GM18951 (cell line): ENCODE measurements around the gene SAT1.

Experiments
- POLR2A ChIP-seq: IDR thresholded peaks from 4 replicates; pipeline ENCODE4 v1.6.1; 2011; ENCODE audit warnings: mild to moderate bottlenecking; ENCODE audit not compliant: insufficient read length, insufficient read depth; ENCODE audit errors: extremely low read depth
- in situ Hi-C: fragments of 300-500 bp; cut with MboI; formaldehyde crosslinking; loops from one replicate; pipeline ENCODE4 v1.12.0; 2022; ENCODE audit warnings: low sequenced_read_pairs, mixed read lengths, inconsistent platforms; ENCODE audit not compliant: unreplicated experiment

Gene SAT1

DNA sequence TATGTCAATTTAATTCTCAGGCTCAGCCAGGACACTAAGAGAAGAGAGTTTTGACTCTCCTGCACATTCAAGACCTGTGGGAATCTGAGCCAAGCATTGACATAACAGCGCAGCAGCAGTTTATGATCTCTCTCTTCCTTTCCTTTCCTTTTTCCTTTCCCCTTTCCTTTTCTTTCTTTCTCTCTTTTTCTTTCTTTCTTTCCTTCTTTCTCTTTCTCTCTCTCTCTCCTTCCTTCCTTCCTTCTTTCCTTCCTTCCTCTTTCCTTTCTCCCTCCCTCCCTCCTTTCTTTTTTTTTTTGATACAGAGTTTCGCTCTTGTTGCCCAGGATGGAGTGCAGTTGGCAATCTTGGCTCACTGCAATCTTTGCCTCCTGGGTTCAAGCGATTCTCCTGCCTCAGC lies 21.6 kb downstream of the SAT1 start:
- in situ Hi-C loops: no loop called here

DNA sequence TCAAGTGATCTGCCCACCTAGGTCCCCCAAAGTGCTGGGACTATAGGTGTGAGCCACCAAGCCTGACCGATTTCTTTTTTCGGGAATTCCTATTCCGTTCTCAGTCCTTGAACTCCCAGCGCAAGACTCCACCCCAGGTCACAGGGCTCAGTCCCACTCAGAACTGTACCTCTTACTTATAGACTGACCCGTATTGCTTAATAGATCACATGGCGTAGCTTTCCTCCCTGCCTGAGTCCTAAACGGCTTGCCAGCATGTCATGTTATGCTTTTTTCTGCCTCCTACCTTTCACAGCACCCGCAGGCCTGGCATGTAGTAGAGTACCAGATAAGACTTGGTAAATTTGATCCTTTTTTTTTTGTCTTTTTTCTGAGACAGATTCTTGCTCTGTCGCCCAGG lies 22.4 kb downstream of the SAT1 start:
- in situ Hi-C loops: no loop called here
- no peak for TF ChIP-seq POLR2A

More for the DNA sequence above, 21.6 kb downstream of the SAT1 start:
- no peak for TF ChIP-seq POLR2A

DNA sequence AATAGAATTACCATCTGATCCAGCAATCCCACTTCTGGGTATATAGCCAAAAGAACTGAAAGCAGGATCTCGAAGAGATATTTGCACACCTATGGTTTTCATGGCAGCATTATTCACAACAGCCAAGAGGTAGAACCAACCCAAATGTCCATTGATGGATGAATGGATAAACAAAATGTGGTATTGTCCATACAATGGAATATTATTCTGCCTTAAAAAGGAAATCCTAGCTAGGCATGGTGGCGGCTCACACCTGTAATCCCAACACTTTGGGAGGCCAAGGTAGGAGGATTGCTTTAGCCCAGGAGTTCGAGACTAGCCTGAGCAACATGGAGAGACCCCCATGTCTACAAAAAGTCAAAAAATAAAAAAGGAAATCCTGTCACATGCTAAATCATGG lies 27.3 kb downstream of the SAT1 start:
- no peak for TF ChIP-seq POLR2A
- in situ Hi-C loops: no loop called here

DNA sequence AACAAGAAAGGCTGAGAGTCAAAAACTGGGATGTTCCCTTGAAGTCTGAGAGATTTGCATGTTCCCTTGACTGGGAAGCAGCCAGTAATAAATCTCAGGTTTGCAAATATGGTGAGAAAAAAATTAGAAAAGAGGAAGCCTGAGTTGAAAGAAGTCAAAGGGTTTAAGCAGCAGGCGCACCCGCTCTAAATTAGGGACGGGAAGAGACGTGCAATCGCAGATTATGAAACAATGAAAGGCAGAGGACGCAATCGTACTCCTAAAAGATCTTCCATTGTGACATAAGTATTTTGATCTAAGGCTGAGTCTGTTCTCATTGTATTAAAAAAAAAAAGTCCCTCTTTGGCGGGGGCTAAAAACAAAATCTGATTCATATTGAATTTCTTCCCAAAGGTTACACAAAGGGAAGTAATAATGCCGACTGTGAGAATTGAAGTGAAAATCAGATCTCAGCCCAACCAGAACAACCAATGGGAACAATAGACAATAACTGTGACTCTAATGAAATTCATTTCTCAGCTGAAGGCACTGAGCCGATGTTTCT lies 28.2 kb downstream of the SAT1 start:
- TF ChIP-seq POLR2A: no peak
- in situ Hi-C loops: no loop called here

DNA sequence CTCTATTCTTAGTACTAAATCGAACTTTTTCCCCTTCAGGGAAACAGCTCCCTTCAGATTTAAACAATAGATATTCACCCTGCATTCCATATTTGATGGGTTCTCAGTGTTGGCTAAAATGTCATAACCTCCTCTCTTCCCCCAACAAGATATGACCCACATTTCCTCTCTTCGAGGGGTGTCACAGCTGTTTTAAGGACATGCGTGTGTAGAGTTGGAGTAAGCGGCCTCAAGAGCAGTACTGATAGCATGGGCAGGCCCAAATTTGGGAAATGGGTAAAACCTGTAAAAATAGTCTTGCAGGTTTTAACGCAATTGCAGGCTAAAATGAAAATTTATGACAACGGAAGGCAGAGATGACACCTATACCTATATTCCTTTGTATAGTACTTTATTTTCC lies 28.7 kb downstream of the SAT1 start:
- TF ChIP-seq POLR2A: no peak
- in situ Hi-C loops: no loop called here

DNA sequence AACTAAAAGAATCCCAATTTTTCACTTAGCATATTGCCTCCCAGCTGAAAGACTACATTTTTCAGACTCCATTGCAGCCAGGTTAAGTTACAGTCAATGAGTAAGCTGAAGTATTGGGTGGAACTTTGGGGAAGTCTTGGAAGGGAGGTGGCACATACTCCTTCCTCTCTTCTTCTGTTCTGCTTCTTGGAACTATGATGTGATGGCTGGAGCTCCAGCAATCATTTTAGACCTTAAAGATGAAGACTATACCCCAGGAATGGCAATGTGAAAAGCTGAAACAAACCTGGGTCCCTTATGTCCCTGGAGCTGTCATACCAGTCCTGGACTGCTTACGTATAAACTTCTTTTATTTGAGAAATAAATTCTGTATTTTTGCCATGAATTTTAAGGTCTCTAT lies 30.8 kb downstream of the SAT1 start:
- in situ Hi-C loops: no loop called here
- no peak for TF ChIP-seq POLR2A

DNA sequence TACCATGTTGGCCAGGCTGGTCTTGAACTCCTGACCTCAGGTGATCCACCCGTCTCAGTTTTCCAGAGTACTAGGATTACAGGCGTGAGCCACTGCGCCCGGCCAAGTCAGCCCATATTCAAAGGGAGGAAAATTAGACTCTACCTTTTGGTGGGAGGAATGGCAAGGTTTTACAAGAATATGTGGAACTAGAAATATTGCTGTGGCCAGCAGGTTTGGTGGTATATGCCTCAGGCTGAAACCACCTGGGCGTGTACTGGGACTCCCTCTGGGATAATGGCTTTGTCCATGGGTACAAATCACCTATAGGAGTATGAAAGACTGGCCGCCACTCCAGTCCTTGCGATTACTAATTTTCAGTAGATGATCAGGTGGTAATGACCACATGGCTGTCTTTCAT lies 32.4 kb downstream of the SAT1 start:
- TF ChIP-seq POLR2A: no peak
- in situ Hi-C loops: no loop called here

DNA sequence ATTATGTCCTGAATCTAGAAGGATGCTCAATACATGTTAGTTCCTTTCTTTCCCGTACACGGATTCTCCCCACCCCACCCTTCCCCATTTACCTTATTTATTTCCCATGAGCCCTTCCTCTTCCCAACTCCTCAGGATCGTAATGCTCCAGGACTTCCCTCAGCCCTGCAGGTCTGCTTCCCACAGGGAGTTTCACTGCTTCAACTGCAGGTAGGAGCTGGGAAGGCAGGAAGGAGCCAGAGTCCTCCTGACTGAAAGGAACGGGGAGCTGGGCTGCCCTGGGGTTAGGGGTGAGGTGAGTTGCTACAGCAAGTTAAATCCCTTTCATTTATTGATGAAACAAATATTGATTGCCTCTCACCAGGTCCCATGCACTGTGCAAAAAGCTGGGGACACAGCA lies 33.2 kb downstream of the SAT1 start:
- in situ Hi-C loops: no loop called here
- TF ChIP-seq POLR2A: no peak

DNA sequence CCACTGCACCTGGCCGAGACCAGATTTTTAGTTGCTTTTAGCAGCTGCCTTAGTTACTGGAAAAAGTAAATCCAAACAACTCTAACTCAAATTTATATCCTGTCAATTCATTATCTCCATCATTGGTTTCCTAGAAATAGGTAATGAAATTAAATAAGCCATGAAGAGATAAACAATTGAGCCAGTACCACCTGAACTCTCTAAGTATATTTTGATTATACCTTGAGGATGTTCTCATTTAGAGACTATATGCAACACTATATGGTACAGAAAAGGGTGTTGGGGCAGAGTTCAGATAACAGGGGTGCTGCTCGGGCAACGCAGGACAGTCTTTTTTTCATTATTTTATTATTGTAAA lies 35.0 kb downstream of the SAT1 start:
- TF ChIP-seq POLR2A: no peak
- in situ Hi-C loops: no loop called here

DNA sequence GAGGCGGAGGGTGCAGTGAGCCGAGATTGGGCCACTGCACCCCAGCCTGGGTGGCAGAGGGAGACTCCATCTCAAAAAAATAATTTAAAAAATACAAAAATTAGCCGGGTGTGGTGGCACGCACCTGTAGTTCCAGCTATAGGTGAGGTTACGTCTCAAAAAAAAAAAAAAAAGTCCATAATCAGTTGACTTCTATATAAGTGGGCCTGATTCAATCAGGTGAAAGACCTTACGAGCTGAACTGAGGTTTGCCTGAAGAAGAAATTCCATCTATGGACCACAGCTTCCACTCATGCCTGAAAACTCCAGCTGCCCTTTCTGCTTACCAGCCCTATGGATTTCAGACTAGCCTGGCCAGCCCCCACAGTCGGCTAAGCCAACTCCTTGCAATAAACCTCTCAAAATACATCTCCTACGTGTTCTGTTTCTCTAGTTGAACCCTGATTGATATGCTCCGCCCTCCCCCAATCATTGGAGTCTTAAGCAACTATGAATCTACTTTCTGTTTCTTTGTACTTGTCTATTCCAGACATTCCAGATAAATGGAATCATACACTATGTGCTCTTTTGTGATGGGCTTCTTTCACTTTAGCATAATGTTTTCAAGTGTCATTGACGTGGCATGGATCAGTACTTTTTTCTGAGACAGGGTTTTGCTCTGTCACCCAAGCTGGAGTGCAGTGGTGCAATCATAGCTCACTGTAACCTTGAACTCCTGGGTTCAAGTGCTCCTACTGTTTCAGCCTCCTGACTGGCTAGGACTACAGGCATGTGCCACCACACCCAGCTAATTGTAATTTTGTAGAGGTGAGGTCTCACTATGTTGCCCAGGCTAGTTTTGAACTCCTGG lies 36.6 kb downstream of the SAT1 start:
- in situ Hi-C loops: no loop called here
- no peak for TF ChIP-seq POLR2A

DNA sequence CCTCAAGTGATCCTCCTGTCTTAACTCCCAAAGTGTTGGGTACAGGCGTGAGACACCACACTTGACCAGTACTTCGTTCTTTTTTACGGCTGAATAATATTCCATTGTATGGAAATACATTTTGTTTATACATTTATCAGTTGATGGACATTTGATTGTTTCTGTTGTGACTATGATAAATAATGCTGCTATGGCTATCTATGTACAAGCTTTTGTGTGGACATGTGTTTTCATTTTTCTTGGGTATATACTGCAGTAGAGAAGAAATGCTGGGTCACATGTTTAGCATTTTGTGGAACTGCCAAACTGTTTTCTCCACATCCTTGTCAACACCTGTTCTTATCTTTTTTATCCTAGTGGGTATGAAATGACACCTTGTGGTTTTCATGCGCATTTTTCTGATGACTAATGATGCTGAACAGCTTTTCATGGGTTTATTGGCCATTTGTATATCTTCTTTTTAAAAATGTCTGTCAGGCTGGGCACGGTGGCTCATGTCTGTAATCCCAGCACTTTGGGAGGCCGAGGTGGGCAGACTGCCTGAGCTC lies 37.3 kb downstream of the SAT1 start:
- no peak for TF ChIP-seq POLR2A
- in situ Hi-C loops: no loop called here

DNA sequence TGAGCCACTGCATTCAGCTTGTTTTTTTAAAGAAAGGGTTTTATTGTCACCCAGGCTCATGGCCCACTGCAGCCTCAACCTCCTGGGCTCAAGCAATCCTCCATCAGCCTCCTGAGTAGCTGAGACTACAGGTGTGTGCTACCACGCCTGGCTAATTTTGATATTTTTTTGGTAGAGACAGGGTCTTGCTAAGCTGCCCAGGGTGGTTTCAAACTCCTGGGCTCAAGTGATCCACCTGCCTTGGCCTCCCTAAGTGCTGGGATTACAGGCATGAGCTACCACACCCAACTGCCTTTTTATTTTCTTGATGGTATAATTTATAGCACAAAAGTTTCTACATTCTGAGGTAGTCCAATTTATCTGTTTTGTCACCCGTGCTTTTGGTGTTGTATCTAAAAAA lies 38.9 kb downstream of the SAT1 start:
- TF ChIP-seq POLR2A: no peak
- in situ Hi-C loops: no loop called here

DNA sequence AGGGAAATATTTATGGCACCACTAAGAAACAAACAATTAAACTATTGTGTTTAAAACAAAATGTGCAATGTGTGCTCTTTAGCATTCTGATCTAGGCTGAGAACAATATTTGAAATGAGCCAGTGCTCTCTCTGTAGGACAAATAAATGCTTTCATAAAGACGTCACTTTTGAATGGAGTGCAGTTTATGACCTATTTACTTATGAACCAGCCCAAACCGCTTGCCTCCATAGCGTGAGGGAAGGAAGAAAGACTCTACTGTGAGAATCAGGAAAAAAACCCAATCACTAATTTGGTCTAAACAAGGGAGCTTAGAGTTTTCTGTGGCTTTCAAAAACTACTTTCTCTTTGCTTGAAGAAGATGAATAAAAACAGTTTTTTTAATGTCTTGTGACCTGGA lies 39.4 kb downstream of the SAT1 start:
- in situ Hi-C loops: no loop called here
- TF ChIP-seq POLR2A: no peak

DNA sequence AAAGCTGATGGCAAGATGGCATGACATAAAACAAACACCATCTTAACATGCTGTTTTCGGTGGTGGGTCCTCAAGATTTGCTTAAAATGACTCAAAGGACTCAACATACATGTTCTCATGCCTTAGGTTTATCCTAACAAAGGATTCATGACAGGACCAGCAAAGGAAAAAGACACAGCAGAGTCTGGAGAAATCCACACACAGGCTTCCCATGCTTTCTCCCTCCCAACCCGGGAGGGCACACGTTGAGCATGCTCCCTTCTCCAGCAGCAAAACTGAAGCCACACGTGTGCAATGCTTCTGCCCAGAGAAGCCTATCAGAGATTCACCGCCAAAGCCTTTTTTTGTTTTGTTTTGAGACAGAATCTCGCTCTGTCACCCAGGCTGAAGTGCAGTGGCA lies 39.9 kb downstream of the SAT1 start:
- in situ Hi-C loops: no loop called here
- no peak for TF ChIP-seq POLR2A
